HEK293 (cell line): ENCODE measurements around the gene CISH.

Experiments
- BCL6B ChIP-seq: fragments of 450-650 bp; formaldehyde crosslinking; IDR thresholded peaks from 2 replicates; pipeline ENCODE4 v1.5.1; 2017; ENCODE audit warnings: missing biosample characterization, missing genetic modification characterization
- CTCF ChIP-seq: fragments of 450-650 bp; formaldehyde crosslinking; IDR thresholded peaks from 2 replicates; pipeline ENCODE4 v1.5.1; 2016; ENCODE audit warnings: missing biosample characterization, missing genetic modification characterization
- KLF1 ChIP-seq: fragments of 450-650 bp; formaldehyde crosslinking; IDR thresholded peaks from 2 replicates; pipeline ENCODE4 v1.5.1; 2016; ENCODE audit warnings: missing biosample characterization, missing genetic modification characterization
- MZF1 ChIP-seq: fragments of 450-650 bp; formaldehyde crosslinking; IDR thresholded peaks from 2 replicates; pipeline ENCODE4 v1.5.1; 2017; ENCODE audit warnings: missing biosample characterization, missing genetic modification characterization, borderline replicate concordance
- PBX3 ChIP-seq: sonication (generic); formaldehyde crosslinking; IDR thresholded peaks from 2 replicates; pipeline ENCODE4 v1.8.1; 2022; ENCODE audit warnings: mild to moderate bottlenecking, moderate library complexity, missing genetic modification reagents
- ZNF585B ChIP-seq: fragments of 450-650 bp; formaldehyde crosslinking; IDR thresholded peaks from 2 replicates; pipeline ENCODE4 v1.5.1; 2016; ENCODE audit warnings: missing biosample characterization, missing genetic modification characterization
- ZNF645 ChIP-seq: fragments of 450-650 bp; formaldehyde crosslinking; IDR thresholded peaks from 2 replicates; pipeline ENCODE4; 2016; ENCODE audit warnings: missing biosample characterization, missing genetic modification characterization
- ZNF785 ChIP-seq: fragments of 450-650 bp; formaldehyde crosslinking; IDR thresholded peaks from 2 replicates; pipeline ENCODE4 v1.5.1; 2016; ENCODE audit warnings: missing biosample characterization, missing genetic modification characterization
- ZNF792 ChIP-seq: fragments of 450-650 bp; formaldehyde crosslinking; IDR thresholded peaks from 2 replicates; pipeline ENCODE4 v1.5.1; 2016; ENCODE audit warnings: missing biosample characterization, missing genetic modification characterization
- TF ChIP-seq, protein P1 (sequence below): fragments of 450-650 bp; formaldehyde crosslinking; IDR thresholded peaks from 2 replicates; pipeline ENCODE4 v1.5.1; 2016; ENCODE audit warnings: missing biosample characterization, missing genetic modification characterization

DNA sequence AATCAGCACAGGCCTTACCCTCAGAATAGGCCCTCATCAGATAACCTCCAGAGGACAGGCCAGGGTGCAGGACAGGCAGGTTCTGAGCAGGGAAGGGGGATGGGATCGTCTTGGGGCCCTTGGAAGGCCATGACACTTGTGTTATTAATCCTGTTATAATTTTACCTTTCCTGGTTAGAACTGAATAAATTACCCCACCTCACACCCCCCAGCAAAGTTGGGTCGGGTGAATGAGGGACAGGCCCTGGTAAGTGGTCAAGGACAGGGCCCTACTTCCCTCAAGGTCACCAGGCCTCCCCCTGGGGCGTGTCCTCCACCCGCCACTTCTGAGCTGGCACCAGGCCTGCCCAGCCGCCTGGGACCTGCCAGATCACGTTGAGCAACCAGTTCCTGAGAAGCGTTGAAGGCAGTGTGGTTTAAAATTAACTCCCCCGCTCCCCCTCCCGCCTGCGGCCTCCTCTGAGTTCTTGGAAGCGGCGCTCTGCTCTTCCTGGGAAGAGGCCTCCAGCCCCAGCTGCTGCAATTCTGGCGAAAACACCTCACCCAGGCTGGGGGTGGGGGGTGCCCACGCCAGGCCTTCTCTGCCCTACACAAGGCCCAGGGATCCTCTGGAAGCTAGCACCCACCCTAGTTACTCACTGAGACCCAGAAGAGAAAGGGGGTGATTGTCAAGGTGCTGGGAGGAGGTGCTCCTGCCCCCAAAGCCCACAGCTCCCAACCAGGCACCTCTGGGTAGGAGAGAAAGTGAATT is 10.6 kb downstream of the CISH start:
- TF ChIP-seq ZNF792 (tag by site-specific recombination) = no peak
- TF ChIP-seq, protein P1, sequence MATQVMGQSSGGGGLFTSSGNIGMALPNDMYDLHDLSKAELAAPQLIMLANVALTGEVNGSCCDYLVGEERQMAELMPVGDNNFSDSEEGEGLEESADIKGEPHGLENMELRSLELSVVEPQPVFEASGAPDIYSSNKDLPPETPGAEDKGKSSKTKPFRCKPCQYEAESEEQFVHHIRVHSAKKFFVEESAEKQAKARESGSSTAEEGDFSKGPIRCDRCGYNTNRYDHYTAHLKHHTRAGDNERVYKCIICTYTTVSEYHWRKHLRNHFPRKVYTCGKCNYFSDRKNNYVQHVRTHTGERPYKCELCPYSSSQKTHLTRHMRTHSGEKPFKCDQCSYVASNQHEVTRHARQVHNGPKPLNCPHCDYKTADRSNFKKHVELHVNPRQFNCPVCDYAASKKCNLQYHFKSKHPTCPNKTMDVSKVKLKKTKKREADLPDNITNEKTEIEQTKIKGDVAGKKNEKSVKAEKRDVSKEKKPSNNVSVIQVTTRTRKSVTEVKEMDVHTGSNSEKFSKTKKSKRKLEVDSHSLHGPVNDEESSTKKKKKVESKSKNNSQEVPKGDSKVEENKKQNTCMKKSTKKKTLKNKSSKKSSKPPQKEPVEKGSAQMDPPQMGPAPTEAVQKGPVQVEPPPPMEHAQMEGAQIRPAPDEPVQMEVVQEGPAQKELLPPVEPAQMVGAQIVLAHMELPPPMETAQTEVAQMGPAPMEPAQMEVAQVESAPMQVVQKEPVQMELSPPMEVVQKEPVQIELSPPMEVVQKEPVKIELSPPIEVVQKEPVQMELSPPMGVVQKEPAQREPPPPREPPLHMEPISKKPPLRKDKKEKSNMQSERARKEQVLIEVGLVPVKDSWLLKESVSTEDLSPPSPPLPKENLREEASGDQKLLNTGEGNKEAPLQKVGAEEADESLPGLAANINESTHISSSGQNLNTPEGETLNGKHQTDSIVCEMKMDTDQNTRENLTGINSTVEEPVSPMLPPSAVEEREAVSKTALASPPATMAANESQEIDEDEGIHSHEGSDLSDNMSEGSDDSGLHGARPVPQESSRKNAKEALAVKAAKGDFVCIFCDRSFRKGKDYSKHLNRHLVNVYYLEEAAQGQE = no peak
- TF ChIP-seq CTCF (tag by site-specific recombination) = no peak
- TF ChIP-seq ZNF645 (tag by site-specific recombination) = no peak
- no peak for TF ChIP-seq BCL6B (tag by site-specific recombination)
- no peak for TF ChIP-seq PBX3 (CRISPR knock-in tag)
- no peak for TF ChIP-seq ZNF785
- no peak for TF ChIP-seq ZNF585B (tag by site-specific recombination)
- no peak for TF ChIP-seq MZF1 (tag by site-specific recombination)
- TF ChIP-seq KLF1 (tag by site-specific recombination) = no peak
